ENCODE data around the gene TOM1L2.
"Not testable (repeated sequence)": the region's sequence is repeated elsewhere in the genome, so short reads cannot be mapped to it uniquely, and the experiment has no call there.

Gene TOM1L2

DNA sequence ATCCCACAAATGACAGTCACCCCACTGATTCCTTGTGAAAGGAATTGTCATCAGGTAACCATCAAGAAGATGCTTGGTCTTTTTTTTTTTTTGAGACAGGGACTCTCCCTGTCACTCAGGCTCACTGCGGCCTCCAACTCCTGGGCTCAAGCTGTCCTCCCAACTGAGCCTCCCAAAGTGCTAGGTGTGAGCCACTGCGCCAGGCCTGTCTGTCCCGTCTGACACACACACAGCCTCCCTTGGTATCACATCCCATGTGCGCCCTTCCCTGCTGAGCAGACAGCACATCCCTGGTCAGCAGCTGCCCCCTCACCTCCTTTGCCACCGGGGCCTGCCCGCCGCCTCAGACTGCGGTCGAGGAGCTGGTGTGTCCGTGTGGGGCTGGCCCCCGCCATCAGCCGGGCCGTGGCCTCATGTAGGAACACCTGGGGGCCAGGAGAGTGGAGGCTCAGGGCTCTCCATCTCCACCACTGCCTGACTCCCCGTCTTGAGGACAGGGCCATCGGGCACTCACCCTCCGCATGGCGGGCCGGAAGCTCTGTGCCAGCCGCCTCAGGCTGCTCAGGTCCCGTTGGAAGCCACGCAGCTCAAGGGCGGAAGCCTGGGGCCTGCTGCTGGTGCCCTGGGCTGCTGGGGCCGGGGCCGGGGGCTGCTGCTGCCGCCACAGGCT lies 159.0 kb downstream of the TOM1L2 start:
- no peak for TF ChIP-seq Cebpa-rat (IDR thresholded peaks at IDR 0.05)
- H3K36me3 ChIP-seq, result peaks cover 78 to 88% (median 82%) of the 10 kb centered on the region in 11 experiments
- H3K4me3 ChIP-seq, result no peak overlapping the region
- peaks cover 89 to 99% (median 92%) of the 10 kb centered on the region in 11 experiments for H4K20me1 ChIP-seq
- H3K9ac ChIP-seq, result no peak overlapping the region
- H3K4me1 ChIP-seq, result peaks cover 21 to 70% (median 54%) of the 10 kb centered on the region in 10 experiments
- no peak overlapping the region for H3K4me2 ChIP-seq
- no peak overlapping the region for H3K27ac ChIP-seq
- H3K27me3 ChIP-seq, result no peaks in the 10 kb centered on the region
- H3K9me3 ChIP-seq (replicated peaks in 1 of 11), result no peaks in the 10 kb centered on the region

DNA sequence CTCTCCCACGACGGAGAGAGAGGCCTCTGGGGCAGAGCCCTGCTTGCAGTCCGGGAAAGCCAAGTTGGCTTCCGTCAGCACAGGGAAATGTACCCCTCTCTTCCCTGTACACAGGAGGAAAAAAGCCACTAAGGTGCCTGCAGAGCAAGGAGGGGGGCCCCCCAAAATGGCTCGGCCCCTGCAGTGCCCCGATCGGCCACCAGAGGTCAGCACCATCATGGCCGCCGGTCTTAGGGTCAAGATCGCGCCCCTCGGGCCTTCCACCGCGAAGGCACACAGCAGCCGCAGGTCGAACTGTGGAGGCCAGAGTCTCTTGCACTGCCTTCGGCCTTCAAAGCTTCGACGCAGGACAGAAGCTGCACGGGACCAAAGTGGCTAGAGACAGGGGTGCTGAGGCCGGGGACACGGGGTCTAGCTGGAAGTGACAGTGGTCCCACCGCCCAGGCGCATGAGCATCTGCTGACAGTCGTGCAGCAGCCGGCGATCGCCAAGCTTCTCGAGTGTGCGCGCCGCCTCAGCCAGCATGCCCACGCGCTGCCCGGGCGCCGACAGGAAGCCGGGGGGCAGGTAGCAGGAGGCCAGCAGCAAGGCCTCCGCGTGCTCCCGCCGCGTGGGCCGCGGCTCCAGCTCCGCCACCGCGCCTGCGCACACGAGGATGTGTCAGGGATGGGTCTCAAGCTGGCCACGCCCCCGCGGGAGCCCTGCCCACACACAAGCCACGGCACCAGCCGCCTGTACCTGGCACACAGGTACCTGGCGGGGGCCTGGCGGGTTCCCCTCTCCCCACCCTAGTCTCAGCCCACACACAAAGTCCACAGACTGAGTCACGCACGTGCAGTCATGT lies 159.8 kb downstream of the TOM1L2 start:
- Histone ChIP-seq H3K9me3 (replicated peaks in 1 of 11) (no peaks in the 10 kb centered on the region), H3K27ac (no peak overlapping the region), H3K36me3 (peaks cover 72 to 85% (median 76%) of the 10 kb centered on the region in 11 experiments), H4K20me1 (peaks cover 83 to 99% (median 94%) of the 10 kb centered on the region in 11 experiments), H3K4me3 (no peak overlapping the region), H3K27me3 (no peaks in the 10 kb centered on the region), H3K4me2 (0 out of 22 replicates have a peak overlapping the region, but pooled peaks of 3 of the 11 experiments have one; percentile 0 to 21 (median 2)), H3K4me1 (peaks cover 15 to 73% (median 57%) of the 10 kb centered on the region in 10 experiments), H3K9ac (no peak overlapping the region)
- no peak for TF ChIP-seq Cebpa-rat (IDR thresholded peaks at IDR 0.05)

DNA sequence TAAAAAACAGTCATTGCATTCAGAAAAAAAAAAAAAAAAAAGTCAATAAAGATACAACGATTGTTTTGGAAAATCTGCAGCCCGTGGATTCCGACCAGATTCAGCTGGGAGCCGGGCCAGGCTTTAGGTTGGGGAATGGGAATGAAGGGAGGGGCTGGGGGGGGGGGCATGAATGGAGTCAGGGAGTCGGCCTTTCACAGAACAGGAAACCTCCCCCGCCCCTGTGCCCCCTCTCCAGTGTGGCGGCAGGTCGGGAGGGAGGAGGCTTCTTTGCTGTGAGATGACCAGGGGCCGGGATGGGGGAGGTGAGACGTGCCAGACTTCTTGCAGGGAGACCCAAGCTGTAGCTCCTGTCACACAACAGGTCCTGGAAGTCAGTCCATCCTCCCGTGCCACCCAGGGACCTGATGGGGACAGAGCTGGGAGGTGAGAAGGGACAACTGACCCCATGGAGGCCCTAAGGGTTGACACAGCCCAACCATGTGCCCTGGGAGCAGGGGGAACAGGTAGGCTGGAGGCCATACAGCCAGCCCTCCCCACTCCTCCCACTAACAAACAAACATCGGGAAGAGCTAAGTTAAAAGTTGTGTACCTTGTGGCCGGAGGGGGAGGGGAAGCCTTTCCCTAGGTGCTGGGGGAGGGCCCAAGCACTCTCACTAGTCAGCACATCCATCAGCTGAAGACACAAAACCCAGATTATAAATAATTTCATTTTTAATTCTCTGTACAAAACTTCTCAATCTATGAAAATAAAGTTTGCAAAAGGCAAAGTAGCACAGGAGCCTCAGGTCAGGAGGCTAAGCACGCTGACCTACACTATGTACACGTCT lies 160.6 kb downstream of the TOM1L2 start:
- Histone ChIP-seq H3K27me3 (no peaks in the 10 kb centered on the region), H3K4me2 (peak overlapping the region in 4 of 11 experiments; percentile 1 to 32 (median 16); a peak in 1 of 22 replicates), H3K9me3 (replicated peaks in 1 of 11) (no peaks in the 10 kb centered on the region), H3K36me3 (peaks cover 64 to 82% (median 68%) of the 10 kb centered on the region in 11 experiments), H3K9ac (peak overlapping the region in 1 of 11 experiments; percentile 15; a peak in 2 of 22 replicates), H3K27ac (no peak overlapping the region; a peak in 1 of 22 replicates), H3K4me3 (no peak overlapping the region), H3K4me1 (peaks cover 13 to 67% (median 52%) of the 10 kb centered on the region in 10 experiments; a peak in 19 of 20 replicates), H4K20me1 (peaks cover 75 to 97% (median 90%) of the 10 kb centered on the region in 11 experiments)
- no peak for TF ChIP-seq Cebpa-rat (IDR thresholded peaks at IDR 0.05)

DNA sequence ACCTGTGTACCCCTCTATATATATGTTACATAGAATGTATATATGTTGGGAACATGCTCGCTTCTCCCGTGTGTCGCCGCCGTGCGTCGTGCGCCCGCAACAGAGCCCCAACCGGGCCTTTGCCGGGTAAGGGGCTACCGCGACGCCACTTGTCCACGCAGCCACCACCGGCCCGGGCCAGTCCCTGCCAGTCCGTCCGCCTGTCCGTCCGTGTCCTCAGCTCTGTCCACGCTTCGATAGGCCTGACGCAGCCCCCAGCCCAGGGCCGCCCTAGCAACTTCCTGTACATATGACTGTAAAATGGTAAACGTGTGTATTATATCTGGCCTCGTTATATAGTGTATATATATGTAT lies 161.3 kb downstream of the TOM1L2 start:
- no peak overlapping the region for H3K4me2 ChIP-seq
- H3K4me3 ChIP-seq, result no peak overlapping the region
- H3K9ac ChIP-seq, result no peak overlapping the region

DNA sequence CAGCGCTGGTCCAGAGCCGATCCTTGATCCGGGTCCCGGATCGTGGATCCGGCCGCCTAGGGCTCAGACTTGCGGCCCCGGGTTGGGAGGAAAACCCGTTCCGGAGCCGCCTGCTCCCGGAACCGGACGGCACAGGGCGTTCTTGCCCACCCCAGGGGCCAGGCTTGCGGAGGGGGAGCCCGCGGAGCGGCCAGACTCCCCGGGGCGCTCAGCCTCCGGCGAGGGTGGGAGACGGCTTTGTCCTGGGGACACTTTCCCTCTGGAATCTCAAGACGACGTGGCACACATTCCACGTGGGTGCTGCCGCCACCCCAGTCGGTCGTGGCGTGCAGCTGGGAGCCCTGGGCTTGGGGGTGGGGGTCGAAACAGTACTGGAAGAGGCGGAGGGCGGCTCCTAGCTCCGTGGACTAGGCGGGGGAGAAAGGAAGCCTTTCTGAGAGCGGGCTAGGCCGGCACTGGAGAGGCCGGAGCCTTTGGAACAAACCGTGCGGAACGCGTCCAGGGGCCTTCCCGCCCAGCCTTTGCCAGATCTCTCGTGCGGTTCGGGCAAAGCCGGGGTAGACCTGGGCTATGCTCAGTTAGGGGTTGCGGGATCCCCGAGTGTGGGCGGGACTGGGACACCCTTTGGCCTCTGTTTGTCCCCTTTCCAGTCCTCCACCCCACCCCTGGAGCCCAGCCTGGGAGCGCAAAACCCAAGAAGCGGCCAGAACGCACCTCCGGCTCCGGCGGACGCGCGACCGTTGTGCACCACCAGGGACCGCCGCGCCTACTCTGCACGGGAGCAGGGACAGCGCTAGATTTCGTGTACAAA lies 161.9 kb downstream of the TOM1L2 start:
- H3K27me3 ChIP-seq, result no peaks in the 10 kb centered on the region
- H3K9ac ChIP-seq, result no peak overlapping the region
- no peak overlapping the region for H3K27ac ChIP-seq
- H3K9me3 ChIP-seq (replicated peaks in 1 of 11), result no peaks in the 10 kb centered on the region
- H3K4me3 ChIP-seq, result no peak overlapping the region
- H3K36me3 ChIP-seq, result peaks cover 58 to 83% (median 70%) of the 10 kb centered on the region in 11 experiments
- no peak for TF ChIP-seq Cebpa-rat (IDR thresholded peaks at IDR 0.05)
- H3K4me2 ChIP-seq, result no peak overlapping the region
- H3K4me1 ChIP-seq, result peaks cover 4 to 62% (median 41%) of the 10 kb centered on the region in 10 experiments; a peak in 18 of 20 replicates
- peaks cover 69 to 97% (median 92%) of the 10 kb centered on the region in 11 experiments for H4K20me1 ChIP-seq

More for the DNA sequence above, 161.3 kb downstream of the TOM1L2 start:
- Histone ChIP-seq H3K9me3 (replicated peaks in 1 of 11) (no peaks in the 10 kb centered on the region), H3K4me1 (peaks cover 10 to 68% (median 47%) of the 10 kb centered on the region in 10 experiments; a peak in 18 of 20 replicates), H3K27ac (no peak overlapping the region), H3K36me3 (peaks cover 61 to 83% (median 70%) of the 10 kb centered on the region in 11 experiments), H3K27me3 (no peaks in the 10 kb centered on the region), H4K20me1 (peaks cover 69 to 97% (median 92%) of the 10 kb centered on the region in 11 experiments)
- TF ChIP-seq Cebpa-rat (IDR thresholded peaks at IDR 0.05), result no peak

DNA sequence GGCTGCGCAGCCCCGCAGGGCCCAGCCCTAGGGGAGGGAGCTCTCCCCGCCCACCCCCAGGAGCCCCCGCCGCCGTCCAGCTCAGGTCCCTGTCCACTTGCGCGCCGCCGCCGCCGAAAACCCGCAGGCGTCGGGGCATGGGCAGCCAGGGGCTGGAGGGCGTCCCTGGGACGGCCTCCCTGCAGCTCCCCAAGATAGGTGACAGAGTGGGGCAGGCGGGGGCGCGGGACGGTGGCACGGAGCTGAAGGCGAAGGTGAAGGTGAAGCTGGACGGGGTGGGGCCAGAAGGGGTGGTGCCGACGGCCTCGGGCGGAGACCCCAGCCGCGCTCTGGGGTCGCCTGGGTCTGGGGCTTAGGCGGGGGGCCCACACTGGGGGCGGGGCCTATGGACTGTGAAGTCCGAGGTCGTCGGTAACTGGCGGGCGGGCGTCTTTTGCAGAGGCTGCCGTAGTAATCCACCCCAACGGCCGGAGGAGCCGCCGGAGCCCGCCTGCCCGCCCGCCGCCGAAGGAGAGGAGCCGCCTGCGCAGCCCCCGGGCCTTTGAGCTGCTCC lies 162.6 kb downstream of the TOM1L2 start:
- Histone ChIP-seq H3K4me2 (no peak overlapping the region), H4K20me1 (peaks cover 62 to 96% (median 87%) of the 10 kb centered on the region in 11 experiments), H3K9ac (no peak overlapping the region)

DNA sequence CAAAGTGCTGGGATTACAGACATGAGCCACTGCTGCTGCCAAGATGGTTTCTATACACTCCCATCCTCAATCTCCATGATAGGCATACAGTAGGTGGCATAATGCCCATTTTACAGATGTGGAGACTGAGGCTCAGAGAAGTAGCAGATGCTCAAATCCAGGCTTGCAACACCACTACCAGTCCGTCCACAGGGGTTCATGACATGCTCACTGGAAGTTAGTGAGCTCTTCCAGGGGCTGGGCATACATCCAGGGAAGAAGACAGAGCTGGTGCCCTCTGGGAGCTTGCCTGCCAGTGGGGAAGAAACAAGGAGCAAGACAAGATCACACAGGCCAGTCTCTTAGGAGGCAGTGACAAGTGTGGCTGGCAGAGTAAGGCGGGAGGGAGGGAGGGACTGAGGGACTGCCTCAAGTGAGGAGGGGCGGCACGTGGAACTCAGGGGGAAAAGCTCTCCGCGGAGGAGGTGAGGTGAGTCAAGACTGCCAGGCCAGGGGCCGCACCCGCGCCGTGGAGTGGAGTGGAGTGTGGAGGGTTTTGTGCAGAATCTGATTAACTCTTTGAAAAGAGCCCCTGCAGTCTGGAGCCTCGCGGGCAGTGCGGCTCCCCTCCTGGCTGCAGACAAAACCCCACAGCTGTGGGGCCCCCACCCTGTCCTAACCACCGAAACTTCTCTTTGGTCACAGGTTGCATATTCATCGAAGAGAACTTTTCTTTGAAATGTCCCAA lies 163.3 kb downstream of the TOM1L2 start:
- H3K4me3 ChIP-seq, result no peak overlapping the region
- H3K4me1 ChIP-seq, result peaks cover 0 to 51% (median 32%) of the 10 kb centered on the region in 10 experiments; a peak in 16 of 20 replicates
- no peaks in the 10 kb centered on the region for H3K9me3 ChIP-seq (replicated peaks in 1 of 11)
- H3K4me2 ChIP-seq, result peak overlapping the region in 5 of 11 experiments; percentile 5 to 41 (median 23); a peak in 6 of 22 replicates
- H3K27ac ChIP-seq, result no peak overlapping the region
- no peaks in the 10 kb centered on the region for H3K27me3 ChIP-seq
- H3K9ac ChIP-seq, result no peak overlapping the region
- peaks cover 54 to 81% (median 67%) of the 10 kb centered on the region in 11 experiments for H3K36me3 ChIP-seq
- no peak for TF ChIP-seq Cebpa-rat (IDR thresholded peaks at IDR 0.05)
- H4K20me1 ChIP-seq, result peaks cover 54 to 96% (median 85%) of the 10 kb centered on the region in 11 experiments

More for the DNA sequence above, 162.6 kb downstream of the TOM1L2 start:
- no peaks in the 10 kb centered on the region for H3K9me3 ChIP-seq (replicated peaks in 1 of 11)
- H3K27me3 ChIP-seq, result no peaks in the 10 kb centered on the region
- no peak overlapping the region for H3K4me3 ChIP-seq
- no peak overlapping the region for H3K27ac ChIP-seq
- peaks cover 0 to 55% (median 35%) of the 10 kb centered on the region in 10 experiments; a peak in 16 of 20 replicates for H3K4me1 ChIP-seq
- no peak for TF ChIP-seq Cebpa-rat (IDR thresholded peaks at IDR 0.05)
- H3K36me3 ChIP-seq, result peaks cover 54 to 81% (median 67%) of the 10 kb centered on the region in 11 experiments

DNA sequence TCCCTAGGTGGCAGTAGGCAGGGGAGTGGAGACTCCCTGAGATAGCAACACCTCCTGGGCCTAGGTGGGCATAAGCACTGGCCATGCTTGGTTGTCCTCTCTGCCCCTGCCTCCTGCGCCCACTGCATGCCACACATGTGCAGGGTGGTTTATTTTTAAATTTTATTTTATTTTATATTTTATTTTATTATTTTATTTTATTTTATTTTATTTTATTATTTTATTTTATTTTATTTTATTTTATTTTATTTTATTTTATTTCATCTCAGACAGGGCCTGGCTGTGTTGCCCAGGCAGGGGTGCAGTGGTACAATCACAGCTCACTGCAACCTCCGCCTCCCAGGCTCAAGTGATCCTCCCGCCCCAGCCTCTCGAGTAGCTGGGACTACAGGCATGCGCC lies 164.0 kb downstream of the TOM1L2 start:
- not testable (repeated sequence) for H3K27ac ChIP-seq; H3K27me3 ChIP-seq; H3K4me3 ChIP-seq; H3K9me3 ChIP-seq (replicated peaks in 1 of 11)
- H4K20me1 ChIP-seq, result peaks cover 48 to 96% (median 85%) of the 10 kb centered on the region in 11 experiments
- 0 out of 22 replicates have a peak overlapping the region, but pooled peaks of 1 of the 11 experiments have one; percentile 24 for H3K9ac ChIP-seq
- peaks cover 0 to 51% (median 31%) of the 10 kb centered on the region in 10 experiments; a peak in 16 of 20 replicates for H3K4me1 ChIP-seq
- H3K36me3 ChIP-seq, result peaks cover 51 to 81% (median 67%) of the 10 kb centered on the region in 11 experiments
- peak overlapping the region in 5 of 11 experiments; percentile 8 to 41 (median 21); a peak in 3 of 22 replicates for H3K4me2 ChIP-seq

All from BLaER1 treated with 17β-estradiol and CSF1 and Interleukin-3, amounts not matched to agents 10 nM and 100 nM (cell line).